ACHN (cell line): ENCODE results near the gene PDXDC1.
"Not testable (repeated sequence)": the region's sequence is repeated elsewhere in the genome, so short reads cannot be mapped to it uniquely, and the experiment has no call there.

Source experiments
- DNase-seq: peaks from one replicate; pipeline ENCODE4 v3.0.0-alpha.2; 2015
- in situ Hi-C: cut with HindIII; loops from 2 replicates; pipeline ENCODE4 v1.10.0; 2017; ENCODE audit warnings: low sequenced_read_pairs, low pct_ligation_motif_present, low pct_unique_long_range_greater_than_20kb

PDXDC1 gene

DNA sequence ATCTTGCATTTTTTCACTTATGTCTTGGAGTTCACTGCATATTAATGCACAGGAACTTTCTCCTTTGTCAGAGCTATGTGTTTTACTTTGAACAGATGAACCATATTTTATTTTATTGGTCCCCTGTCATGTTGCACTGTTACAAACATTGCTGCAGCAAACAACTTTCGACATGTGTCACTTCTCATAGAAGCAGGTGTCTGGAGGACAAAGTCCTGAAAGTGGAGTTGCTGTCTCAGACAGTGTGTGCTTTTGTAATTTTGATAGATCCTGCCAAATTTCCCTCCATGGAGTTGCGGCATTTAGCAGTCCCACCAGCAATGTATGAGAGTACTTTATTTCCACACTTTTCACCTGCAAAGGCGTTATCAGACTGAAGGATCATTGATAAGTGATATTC is 27.6 kb downstream of the PDXDC1 start:
- DNase-seq, in situ Hi-C loops: not testable (repeated sequence)

DNA sequence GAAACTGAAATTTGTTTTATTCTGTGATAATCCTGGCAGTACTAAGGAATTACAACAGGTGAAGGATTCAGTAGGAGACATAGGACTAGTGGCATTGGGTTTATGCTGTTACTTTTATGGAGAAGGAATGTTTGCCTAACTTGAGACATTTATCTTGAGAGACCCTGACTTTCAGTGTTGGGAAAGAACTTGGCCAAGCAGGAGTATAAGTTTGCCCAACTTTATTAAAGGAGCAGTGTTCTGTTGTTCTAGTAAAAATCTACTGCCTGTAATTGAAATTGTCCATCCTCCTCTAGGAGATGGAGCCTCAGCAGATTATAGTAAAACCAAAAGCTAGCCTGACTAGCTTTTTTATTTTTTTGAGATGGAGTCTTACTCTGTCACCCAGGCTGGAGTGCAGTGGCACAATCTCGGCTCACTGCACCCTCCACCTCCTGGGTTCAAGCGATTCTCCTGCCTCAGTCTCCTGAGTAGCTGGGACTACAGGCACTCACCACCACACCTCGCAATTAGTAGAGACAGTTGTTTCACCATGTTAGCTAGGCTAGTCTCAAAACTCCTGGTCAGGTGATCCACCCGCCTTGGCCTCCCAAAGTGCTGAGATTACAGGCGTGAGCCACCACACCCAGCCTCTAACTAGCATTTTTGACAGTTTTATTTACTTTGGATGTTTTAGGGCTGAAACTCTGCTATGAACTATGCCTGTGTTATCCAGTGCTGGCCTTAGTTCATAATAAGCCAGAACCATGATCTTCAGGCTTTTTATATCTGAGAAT is 30.7 kb downstream of the PDXDC1 start:
- DNase-seq, in situ Hi-C loops: not testable (repeated sequence)

DNA sequence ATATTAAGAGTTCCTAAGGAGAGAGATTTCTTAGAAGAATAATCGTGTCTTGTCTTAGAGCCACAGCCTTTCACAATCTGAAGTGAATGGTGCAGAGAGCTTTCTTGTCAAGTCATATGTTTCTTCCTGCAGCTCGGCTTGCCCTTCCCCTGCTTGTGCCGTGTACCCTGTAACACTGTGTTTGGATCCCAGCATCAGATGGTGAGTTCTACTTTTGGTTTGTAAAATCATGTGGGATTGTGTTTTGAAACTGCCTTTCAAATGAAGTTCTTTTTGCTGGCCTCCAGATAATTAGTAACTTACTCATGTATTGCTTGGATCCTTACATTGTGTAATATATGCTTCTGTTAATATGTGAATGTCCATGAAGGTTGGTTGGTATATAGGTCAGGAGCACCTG is 33.8 kb downstream of the PDXDC1 start:
- in situ Hi-C loops, DNase-seq: not testable (repeated sequence)

DNA sequence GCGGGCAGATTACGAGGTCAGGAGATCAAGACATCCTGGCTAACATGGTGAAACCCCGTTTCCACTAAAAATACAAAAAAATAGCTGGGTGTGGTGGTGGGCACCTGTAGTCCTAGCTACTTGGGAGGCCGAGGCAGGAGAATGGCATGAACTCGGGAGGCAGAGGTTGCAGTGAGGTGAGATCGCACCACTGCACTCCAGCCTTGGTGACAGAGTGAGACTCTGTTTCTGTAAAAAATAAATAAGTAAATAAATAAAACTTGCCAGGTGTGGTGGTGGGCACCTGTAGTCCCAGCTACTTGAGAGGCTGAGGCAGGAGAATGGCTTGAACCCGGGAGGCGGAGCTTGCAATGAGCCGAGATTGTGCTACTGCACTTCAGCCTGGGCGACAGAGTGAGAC is 38.1 kb downstream of the PDXDC1 start:
- in situ Hi-C loops, DNase-seq: not testable (repeated sequence)

DNA sequence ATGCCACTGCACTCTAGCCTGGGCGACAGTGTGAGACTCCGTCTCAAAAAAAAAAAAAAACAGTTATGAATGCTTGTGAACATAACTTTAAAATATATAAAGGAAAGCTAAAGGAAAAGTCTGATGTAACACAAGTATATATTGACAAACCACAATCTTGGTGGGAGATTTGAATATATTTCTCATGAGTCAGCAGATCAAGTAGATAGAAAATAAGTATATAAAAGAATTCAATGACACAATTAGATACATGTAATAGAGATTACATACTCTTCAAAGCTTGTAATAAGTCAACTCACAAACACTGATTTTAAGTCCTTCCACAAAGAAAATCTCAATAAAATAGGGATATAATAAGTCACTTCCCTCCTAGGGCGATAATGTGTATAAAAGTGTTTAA is 40.8 kb downstream of the PDXDC1 start:
- in situ Hi-C loops, DNase-seq: not testable (repeated sequence)

DNA sequence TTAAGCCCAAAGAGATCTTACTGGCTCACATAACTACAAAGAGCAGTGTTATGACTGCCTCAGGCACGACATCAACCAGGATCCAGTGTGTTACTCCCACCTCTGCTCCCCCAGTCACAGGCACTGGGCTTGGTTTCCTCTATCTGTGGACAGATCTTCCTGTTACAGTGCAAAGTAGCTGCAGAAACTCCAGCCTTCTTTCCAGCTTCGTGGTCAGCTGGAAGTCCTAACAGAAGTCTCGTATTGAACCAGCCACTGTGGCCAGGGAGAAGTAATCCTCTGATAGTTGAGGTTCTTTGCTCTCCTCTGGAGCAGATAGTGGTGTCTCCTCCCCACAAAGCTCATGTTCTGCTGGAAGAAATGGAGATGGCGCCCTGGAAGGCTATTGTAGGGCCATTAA is 41.5 kb downstream of the PDXDC1 start:
- in situ Hi-C loops, DNase-seq: not testable (repeated sequence)

DNA sequence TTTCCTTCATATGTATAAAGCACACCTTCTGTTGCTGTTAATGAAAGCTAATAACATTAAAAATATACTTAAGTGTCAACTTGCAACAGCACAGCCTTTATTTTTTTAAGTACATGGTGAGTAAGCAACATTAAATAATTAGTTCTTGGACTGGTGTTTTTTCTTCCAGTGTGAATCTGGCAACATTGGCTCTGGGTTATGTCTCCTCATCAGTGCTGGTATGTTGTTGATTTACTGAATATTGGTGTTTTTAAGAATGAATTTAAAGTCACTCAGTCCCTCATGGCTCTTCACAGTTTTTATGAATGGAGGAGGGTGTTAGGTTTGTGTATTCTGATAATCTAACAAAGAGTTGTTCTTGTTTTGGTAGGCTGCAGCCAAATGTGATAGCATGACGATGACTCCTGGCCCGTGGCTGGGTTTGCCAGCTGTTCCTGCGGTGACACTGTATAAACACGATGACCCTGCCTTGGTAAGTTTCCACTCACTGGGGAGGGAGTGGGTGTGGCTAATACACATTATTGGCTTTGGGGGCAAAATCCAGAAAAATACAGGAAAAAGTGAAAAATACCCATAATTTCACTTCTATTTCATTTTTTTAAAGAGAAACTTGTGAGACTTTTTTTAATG is 42.2 kb downstream of the PDXDC1 start:
- DNase-seq, in situ Hi-C loops: not testable (repeated sequence)

DNA sequence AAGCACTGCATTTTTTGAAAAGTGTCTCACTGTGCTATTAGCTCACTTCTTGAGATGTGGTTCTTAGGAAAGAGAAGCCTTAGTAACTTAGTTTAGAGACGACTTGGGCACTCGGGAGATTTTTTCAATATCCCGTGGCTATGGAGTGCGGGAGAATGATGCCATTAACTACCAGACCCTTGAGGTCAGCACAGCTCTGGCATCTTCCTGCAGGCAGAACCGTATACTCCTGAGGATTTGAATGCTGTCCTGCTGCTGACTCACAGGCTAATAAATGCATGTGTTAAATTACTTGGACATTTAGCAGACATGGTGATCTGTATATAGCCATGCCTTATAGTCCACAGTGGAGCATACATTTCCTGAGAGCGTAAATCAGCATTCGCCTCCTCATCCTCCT is 46.6 kb downstream of the PDXDC1 start:
- DNase-seq, in situ Hi-C loops: not testable (repeated sequence)

DNA sequence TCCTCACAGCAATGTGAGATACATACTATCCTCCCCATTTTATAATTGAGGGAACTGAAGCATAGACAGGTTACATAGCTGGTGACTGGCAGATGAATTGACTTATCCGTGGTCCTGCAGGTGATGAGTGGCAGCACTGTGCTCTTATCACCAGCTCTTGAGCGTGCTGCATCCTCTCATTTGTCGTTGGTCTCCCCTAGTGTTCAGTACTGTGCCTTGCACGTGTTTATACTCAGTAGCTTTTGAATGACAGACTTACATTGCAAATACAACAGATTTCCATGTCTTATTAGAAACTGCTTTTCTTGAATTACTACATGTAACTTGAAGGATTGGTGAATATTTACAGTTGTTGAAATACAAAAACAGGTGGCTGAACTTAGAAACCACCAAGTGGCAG is 47.4 kb downstream of the PDXDC1 start:
- in situ Hi-C loops, result not testable (repeated sequence)
- DNase-seq, result peak; percentile 60

DNA sequence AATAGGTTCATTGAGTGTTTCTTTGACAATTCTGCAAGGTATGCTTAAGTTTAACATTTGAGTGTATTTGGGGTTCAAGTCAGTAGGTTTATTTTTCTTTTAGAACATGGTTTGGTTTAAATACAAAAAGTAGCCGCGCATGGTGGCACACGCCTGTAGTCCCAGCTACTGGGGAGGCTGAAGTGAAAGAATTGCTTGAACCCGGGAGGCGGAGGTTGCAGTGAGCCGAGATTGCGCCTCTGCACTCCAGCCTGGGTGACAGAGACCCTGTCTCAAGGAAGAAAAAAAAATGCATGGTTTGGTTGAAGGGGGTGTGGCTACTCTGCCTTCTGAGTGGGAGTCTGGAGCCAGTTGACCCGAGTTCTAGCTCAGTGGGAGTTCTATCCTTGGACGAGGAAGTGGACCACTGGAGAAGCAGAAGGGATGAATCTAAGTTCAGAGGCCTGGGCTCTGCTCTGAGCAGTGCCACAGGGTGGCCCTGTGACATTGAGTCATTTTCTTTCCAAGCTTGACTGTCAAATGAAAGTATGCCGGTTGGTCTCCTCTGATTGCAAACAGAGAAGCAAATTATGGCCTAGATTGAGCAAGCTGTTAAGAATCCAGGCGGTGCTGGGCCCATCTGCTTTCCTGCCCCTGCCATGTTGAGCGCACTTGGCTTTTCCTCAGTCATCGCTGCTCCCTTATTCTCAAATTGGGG is 48.7 kb downstream of the PDXDC1 start:
- in situ Hi-C loops, DNase-seq: not testable (repeated sequence)

DNA sequence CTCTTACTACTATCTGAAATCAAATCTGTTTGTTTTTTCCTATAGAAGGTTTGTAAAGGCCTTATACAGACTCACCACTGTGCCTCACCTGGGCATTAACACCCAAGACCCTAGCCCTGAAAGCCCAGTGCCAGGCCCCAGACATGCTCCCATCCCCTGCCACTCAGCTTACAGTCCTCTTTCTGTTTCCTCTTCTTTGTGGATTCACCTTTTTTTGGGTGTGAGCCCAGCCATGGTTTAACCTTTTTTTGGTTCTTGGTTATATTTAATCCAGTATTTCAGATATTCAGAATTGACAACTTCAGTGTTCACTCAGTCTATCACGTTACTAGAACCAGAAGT is 50.0 kb downstream of the PDXDC1 start:
- in situ Hi-C loops, DNase-seq: not testable (repeated sequence)

DNA sequence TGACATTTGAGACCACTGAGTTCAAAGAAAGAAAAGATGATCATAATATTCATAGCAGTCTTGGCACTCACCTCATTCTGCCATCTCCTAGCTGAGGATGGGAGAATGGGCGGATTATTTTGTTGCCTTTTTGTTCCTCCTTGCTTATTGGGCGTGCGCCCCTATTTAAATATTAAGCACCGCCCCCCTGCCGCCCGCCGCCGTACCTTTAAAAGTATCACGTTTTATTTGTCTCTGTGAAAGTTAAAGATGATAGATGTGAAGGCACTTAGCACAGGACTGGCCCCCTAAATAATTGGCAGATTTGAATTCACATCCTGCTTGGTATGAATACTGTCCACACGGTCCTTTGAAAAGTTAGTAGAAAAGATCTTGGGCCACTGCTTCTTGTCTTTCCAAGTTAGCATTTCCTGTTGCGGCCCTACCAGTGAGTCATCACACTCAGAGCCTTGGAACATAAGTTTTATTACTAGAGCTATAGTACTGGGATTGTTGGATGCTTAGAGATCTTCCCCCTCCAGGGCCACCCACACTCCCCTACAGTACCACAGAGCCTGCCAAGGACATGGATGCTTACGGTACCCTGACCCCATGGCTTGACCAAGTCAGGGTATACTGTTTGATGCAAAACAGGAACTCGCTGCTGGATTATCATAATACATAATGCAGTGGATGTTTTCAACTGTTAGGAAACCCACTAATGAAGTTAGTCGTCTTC is 50.6 kb downstream of the PDXDC1 start:
- in situ Hi-C loops, result not testable (repeated sequence)
- DNase-seq, result peak; percentile 19

DNA sequence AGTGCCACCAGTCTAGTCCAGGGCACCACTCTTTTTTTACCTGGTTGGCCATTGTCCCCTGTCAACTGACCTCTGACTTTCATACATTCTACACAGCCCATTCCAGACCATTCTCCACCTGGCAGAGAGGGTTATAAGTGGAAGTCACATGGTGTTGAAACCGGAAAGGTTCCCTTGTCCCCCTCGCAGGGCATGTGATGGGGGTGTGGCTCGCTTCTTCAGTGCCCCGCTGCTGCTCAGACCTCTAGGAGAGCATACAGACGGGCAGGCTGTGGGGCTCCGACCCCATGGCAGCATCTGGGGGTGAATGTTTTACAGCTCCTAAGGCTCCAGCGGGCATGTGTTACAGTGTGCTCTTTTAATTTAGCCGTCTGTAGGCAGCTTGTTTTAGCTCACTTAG is 52.2 kb downstream of the PDXDC1 start:
- DNase-seq, in situ Hi-C loops: not testable (repeated sequence)

DNA sequence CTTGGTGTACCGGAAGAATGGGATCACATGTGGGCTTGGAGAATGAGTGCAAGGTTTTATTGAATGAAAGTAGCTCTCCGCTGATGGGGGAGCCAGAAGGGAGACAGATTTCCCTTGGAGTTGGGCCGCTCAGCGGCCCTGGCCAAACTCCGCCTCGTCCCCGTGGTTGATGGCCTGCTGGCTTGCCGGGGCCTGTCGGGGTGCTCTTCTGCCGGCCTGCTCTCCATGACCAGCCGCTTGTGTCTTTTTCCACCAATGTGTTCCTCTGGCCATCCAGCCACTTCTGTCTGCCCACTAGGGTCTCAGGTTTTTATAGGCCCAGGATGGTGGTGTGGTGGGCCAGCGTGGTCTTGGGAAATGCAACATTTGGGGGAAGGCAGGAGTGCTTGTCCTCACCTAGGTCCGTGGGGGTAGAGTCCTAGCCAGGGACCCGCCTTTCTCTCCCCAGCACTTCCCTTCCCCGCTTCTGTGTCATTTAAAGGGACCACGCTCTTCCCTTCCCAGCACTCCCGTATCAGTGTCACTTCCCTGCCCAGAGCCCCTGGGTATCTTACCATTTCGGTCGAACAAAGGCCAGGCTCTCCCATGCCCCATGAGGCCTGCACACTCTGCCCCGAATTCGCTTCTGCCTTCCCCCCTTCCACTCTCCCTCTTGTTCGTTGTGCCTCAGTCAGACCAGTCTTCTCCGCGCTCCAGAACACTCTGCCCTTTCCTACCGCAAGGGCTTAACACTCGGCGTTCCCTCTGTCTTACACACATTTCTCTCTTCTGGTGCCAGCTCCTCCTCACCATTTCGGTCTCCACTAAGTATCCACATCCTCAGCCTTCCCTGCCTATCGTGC is 52.9 kb downstream of the PDXDC1 start:
- DNase-seq, result not testable (repeated sequence)

DNA sequence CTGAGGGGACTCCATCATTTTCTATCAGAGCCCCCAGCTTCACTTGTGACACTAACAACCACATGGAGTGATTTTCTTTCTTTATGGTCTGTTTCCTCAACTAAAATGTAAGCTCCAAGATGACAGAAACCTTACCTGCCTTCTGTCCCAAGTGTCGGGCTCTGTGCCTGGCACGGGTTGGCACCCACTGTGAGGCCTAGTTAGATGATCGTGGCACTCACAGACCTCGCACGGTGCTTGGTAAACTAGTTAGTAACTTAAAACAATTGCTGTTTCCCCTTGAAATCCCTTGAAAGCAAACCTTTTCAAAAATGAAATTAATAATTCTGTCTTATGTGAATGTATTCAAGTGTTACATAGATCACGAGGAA is 53.5 kb downstream of the PDXDC1 start:
- in situ Hi-C loops, DNase-seq: not testable (repeated sequence)

More for the DNA sequence above, 52.9 kb downstream of the PDXDC1 start:
- in situ Hi-C loops, result not testable (repeated sequence)

DNA sequence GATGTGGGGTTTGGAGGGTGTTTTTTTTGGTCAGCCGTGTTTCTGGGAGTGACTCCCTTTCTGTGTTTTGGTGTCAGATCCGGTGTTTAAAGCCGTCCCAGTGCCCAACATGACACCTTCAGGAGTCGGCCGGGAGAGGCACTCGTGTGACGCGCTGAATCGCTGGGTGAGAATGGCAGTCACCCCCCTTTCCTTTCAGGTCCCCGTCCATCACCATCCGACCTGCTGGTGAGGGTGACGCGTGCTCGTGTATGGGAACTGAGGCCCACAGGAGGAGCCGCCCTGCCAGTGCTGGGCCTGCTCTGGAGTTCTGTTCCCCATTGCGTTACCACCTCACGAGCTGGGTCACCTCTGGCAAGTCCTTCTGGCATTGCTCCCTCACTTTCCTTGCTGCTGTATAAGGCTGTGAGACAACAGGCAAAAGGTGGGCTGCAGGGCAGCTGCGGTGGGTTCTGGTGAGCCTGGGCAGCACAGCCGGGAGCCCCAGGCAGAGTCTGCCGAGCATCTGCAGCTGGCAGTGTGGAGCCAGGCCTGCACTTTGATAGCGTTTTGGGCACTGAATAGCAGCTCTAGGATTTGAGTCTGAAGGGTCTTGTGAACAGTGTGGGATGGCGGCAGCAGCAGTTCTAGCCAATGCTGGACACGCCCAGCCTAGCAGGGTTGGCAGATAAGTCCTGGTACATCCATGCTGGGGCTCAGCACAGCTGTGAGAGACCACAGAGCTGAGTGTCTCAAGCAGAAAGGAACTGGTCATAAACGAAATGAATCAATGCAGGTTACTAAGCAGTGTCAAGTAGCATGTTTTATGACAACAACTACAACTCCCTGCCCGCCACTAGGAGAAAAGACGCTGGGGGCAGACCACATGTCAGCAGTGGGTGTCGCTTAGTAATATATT is 54.2 kb downstream of the PDXDC1 start:
- in situ Hi-C loops, DNase-seq: not testable (repeated sequence)

DNA sequence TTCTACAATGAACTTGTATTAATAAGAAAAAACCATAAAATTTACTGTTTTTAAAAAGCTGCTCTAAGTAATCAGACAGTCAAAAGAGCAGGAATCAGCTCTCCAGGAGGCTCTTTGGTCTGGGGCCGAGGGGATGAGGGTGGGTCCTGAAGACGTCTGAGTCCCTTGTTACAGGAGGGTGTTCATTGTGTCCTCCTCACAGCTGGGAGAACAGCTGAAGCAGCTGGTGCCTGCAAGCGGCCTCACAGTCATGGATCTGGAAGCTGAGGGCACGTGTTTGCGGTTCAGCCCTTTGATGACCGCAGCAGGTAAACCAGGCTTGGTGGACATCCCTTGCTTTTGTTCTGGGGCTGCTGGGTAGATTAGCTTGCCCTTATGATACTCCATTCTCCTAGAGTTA is 54.9 kb downstream of the PDXDC1 start:
- DNase-seq, in situ Hi-C loops: not testable (repeated sequence)
